ENCODE measurements around the gene JAZF1. TPM values are rescaled to one million over a fixed set of nuclear protein-coding genes. Genes with fewer than 3 reads are reported as not detected.
A peak's percentile ranks its signal among the peaks of the same experiment; 100 is the strongest.
"Not testable (repeated sequence)": the region's sequence is repeated elsewhere in the genome, so short reads cannot be mapped to it uniquely, and the experiment has no call there.

Gene JAZF1
- polyA plus RNA-seq, 4 donors: 0.67 to 4.6 (median 3.5) TPM

DNA sequence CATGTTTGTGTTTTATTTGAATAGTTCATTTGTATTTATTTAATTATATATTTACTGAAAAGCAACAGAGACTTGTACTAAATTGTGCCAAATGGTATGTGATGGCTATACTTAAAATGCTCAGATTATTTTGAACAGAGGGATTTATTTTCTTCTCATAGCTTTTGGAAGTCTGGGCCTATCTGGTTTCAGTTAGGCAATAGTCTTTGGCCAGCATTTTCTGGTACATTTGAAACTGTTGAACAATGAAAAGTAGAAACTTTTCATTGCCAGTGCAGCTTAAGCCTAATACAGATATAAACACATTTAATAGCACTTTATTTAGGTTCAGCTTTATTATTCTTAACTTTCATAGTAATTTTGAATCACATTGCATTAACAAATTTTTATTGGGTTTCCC is 252.6 kb downstream of the JAZF1 start:
- DNase-seq (no peak), FAIRE-seq (no peak)
- Histone ChIP-seq H3K4me3 (ENCODE audit: low read depth in 1 of 3, low read length in 3 of 3) (no peak overlapping the region), H3K36me3 (ENCODE audit: control insufficient read depth in 3 of 3, insufficient read depth in 2 of 3, low read depth in 1 of 3, low read length in 3 of 3) (no peaks in the 10 kb centered on the region), H3K27me3 (ENCODE audit: control insufficient read depth in 3 of 3, insufficient read depth in 3 of 3, low read length in 3 of 3) (no peaks in the 10 kb centered on the region), H3K4me1 (ENCODE audit: control insufficient read depth in 3 of 3, insufficient read depth in 2 of 3, low read depth in 1 of 3, low read length in 2 of 3) (no peaks in the 10 kb centered on the region), H3K9me3 (ENCODE audit: control insufficient read depth in 2 of 2, insufficient read depth in 1 of 2, low read depth in 1 of 2, low read length in 1 of 2) (no peaks in the 10 kb centered on the region), H3K27ac (ENCODE audit: low read depth in 1 of 3, low read length in 2 of 3) (no peak overlapping the region)

DNA sequence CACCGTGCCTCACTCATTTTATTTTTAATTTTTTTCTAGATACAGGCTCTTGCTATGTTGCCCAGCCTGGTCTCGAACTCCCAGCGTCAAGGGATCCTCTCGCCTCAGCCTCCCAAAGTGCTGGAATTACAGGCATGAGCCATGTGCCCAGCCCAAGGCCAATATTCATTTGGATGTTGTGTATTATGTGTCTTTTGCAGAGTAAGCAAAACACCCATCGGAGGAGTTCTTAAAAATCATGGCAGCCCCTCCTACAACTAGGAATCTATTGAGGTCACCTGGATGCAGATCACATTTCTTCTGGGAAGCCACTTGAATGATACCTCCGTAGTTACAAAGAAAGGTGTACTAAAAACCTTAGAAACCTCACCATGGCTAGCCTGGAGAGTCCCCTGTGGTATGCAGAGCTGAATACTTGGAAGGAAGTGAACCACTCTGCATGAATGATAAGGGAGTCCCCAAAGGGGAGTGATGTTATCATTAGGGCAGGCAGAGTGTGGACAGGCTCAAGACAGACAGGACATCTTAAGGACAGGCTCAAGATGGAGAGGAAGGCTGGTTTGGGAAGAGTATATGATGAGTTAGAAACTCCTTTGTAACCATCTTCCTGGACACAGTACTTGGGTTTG is 254.9 kb downstream of the JAZF1 start:
- 84 to 90% (median 90%) methylated on average over 6 of the region's 6 CpGs for WGBS, 3 donors
- Histone ChIP-seq H3K4me1 (ENCODE audit: control insufficient read depth in 3 of 3, insufficient read depth in 2 of 3, low read depth in 1 of 3, low read length in 2 of 3) (no peaks in the 10 kb centered on the region), H3K36me3 (ENCODE audit: control insufficient read depth in 3 of 3, insufficient read depth in 2 of 3, low read depth in 1 of 3, low read length in 3 of 3) (no peaks in the 10 kb centered on the region), H3K4me3 (ENCODE audit: low read depth in 1 of 3, low read length in 3 of 3) (no peak overlapping the region), H3K9me3 (ENCODE audit: control insufficient read depth in 2 of 2, insufficient read depth in 1 of 2, low read depth in 1 of 2, low read length in 1 of 2) (no peaks in the 10 kb centered on the region), H3K27ac (ENCODE audit: low read depth in 1 of 3, low read length in 2 of 3) (no peak overlapping the region), H3K27me3 (ENCODE audit: control insufficient read depth in 3 of 3, insufficient read depth in 3 of 3, low read length in 3 of 3) (no peaks in the 10 kb centered on the region)
- DNase-seq (no peak), FAIRE-seq (no peak)

DNA sequence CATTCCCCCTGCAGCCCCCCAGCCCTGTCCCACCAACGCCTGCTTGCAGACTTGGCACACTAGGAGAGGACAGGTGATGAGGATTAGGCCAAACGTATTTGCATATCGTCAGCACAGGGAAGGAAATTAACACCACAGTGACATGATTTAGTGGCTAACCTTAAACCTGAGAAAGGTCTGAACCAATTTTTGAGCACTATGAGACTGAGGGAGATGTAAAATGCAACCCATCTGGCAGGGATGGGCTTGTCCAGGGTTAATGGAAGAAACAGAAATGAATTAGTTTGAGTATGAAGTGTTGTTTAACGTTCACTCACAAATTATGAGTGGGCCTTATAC is 257.0 kb downstream of the JAZF1 start:
- no peak overlapping the region for H3K4me3 ChIP-seq (ENCODE audit: low read depth in 1 of 3, low read length in 3 of 3)
- no peak overlapping the region for H3K27ac ChIP-seq (ENCODE audit: low read depth in 1 of 3, low read length in 2 of 3)
- DNase-seq (no peak), FAIRE-seq (no peak)
- WGBS, 3 donors: 64 to 74% (median 66%) methylated on average over 4 of the region's 4 CpGs
- no peaks in the 10 kb centered on the region for H3K36me3 ChIP-seq (ENCODE audit: control insufficient read depth in 3 of 3, insufficient read depth in 2 of 3, low read depth in 1 of 3, low read length in 3 of 3)
- no peaks in the 10 kb centered on the region for H3K9me3 ChIP-seq (ENCODE audit: control insufficient read depth in 2 of 2, insufficient read depth in 1 of 2, low read depth in 1 of 2, low read length in 1 of 2)
- no peaks in the 10 kb centered on the region for H3K4me1 ChIP-seq (ENCODE audit: control insufficient read depth in 3 of 3, insufficient read depth in 2 of 3, low read depth in 1 of 3, low read length in 2 of 3)
- H3K27me3 ChIP-seq (ENCODE audit: control insufficient read depth in 3 of 3, insufficient read depth in 3 of 3, low read length in 3 of 3): no peaks in the 10 kb centered on the region

DNA sequence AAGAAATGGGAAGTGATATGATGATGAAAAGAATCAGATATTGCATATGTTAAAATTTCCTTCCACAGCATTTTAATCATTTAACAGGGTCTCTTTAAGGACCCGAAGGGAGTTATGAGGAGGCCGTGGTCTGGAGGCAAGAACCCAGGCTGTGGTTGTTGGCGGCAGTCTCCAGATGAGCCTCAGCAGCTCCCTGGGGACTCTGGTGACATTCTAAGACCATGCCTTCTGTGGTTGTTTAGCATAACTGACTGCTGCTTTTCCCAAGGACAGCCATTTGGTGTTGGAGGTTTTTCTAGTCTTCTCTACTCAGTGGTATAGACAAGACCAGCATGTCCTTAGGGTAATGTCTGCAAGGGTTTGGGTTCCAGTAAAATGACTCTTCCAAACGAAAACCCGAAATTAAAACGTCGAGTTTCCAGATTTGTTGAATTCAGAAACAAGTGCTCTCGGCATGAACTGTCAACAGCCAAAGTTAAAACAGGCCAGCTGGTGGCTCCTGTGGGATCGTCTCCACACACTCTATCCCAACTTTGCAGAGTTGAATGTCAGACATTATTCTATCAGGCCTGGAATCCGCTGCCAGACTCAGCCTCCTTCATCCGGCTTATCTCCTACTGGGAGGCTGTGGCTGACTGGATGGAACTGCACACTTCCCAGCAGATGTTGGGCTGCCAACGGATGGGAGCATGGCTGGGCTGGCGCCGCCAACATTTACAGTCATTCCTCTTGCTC is 257.5 kb downstream of the JAZF1 start:
- H3K4me1 ChIP-seq (ENCODE audit: control insufficient read depth in 3 of 3, insufficient read depth in 2 of 3, low read depth in 1 of 3, low read length in 2 of 3): no peaks in the 10 kb centered on the region

DNA sequence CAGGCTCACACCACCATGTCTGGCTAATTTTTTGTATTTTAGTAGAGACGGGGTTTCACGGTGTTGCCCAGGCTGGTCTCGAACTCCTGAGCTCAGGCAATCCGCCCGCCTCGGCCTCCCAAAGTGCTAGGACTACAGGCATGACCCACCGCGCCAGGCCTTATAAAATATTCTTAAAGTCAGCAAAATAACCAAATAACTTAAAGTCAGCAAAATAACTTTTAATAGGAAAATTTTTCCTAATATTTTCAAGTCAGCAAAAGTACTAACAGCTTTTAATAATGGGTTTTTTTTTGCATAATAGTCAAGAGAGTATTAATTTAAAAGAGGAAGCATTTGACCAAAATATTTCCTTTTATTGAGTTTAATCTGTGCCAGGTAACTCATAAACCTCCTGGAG is 258.2 kb downstream of the JAZF1 start:
- not testable (repeated sequence) for FAIRE-seq; DNase-seq; H3K9me3 ChIP-seq (ENCODE audit: control insufficient read depth in 2 of 2, insufficient read depth in 1 of 2, low read depth in 1 of 2, low read length in 1 of 2); H3K4me3 ChIP-seq (ENCODE audit: low read depth in 1 of 3, low read length in 3 of 3); H3K27ac ChIP-seq (ENCODE audit: low read depth in 1 of 3, low read length in 2 of 3); H3K36me3 ChIP-seq (ENCODE audit: control insufficient read depth in 3 of 3, insufficient read depth in 2 of 3, low read depth in 1 of 3, low read length in 3 of 3); H3K27me3 ChIP-seq (ENCODE audit: control insufficient read depth in 3 of 3, insufficient read depth in 3 of 3, low read length in 3 of 3); H3K4me1 ChIP-seq (ENCODE audit: control insufficient read depth in 3 of 3, insufficient read depth in 2 of 3, low read depth in 1 of 3, low read length in 2 of 3)
- WGBS, 3 donors: 89 to 95% (median 91%) methylated on average over 8 of the region's 8 CpGs

More for the DNA sequence above, 257.5 kb downstream of the JAZF1 start:
- H3K27me3 ChIP-seq (ENCODE audit: control insufficient read depth in 3 of 3, insufficient read depth in 3 of 3, low read length in 3 of 3): no peaks in the 10 kb centered on the region
- H3K4me3 ChIP-seq (ENCODE audit: low read depth in 1 of 3, low read length in 3 of 3): no peak overlapping the region
- DNase-seq (no peak), FAIRE-seq (no peak)
- WGBS, 3 donors: 66 to 86% (median 85%) methylated on average over 14 of the region's 14 CpGs
- H3K27ac ChIP-seq (ENCODE audit: low read depth in 1 of 3, low read length in 2 of 3): no peak overlapping the region
- no peaks in the 10 kb centered on the region for H3K36me3 ChIP-seq (ENCODE audit: control insufficient read depth in 3 of 3, insufficient read depth in 2 of 3, low read depth in 1 of 3, low read length in 3 of 3)
- no peaks in the 10 kb centered on the region for H3K9me3 ChIP-seq (ENCODE audit: control insufficient read depth in 2 of 2, insufficient read depth in 1 of 2, low read depth in 1 of 2, low read length in 1 of 2)

DNA sequence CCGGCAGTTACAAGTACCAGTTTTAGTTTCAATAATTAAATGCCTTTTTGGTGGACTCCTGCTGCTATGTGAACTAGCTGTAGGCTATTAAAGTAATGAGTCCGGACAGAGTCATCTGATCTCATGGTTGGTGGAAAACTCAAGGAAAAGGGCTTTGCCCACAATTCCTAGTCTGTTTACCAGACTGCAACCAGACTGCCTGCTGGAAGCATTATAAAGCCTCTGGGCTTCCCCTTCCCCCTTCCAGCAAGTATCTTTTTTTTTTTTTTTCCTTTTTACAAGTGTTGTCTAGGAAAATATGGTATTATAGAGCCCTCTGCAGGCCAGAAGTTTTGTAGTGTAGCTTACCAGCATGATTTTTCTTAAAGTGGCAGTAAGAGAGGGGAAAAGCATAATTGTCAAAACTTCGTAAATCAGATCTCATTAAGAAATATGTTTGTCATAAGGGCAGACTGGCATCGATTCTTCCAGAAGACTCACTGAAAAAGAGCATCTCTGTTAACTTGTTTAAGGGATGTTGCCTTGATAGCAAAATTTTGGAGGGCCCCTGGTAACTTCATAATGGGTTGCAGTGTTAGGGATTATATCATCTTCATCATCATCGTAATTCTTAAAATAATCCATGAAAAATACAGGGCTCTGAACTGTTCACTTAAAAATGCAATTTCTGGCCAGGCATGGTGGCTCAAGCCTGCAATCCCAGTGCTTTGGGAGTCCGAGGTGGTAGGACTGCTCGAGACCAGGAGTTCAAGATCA is 259.3 kb downstream of the JAZF1 start:
- Histone ChIP-seq H3K36me3 (ENCODE audit: control insufficient read depth in 3 of 3, insufficient read depth in 2 of 3, low read depth in 1 of 3, low read length in 3 of 3) (no peaks in the 10 kb centered on the region), H3K9me3 (ENCODE audit: control insufficient read depth in 2 of 2, insufficient read depth in 1 of 2, low read depth in 1 of 2, low read length in 1 of 2) (no peaks in the 10 kb centered on the region), H3K4me3 (ENCODE audit: low read depth in 1 of 3, low read length in 3 of 3) (no peak overlapping the region), H3K4me1 (ENCODE audit: control insufficient read depth in 3 of 3, insufficient read depth in 2 of 3, low read depth in 1 of 3, low read length in 2 of 3) (no peaks in the 10 kb centered on the region), H3K27ac (ENCODE audit: low read depth in 1 of 3, low read length in 2 of 3) (no peak overlapping the region), H3K27me3 (ENCODE audit: control insufficient read depth in 3 of 3, insufficient read depth in 3 of 3, low read length in 3 of 3) (no peaks in the 10 kb centered on the region)
- DNase-seq: peak; percentile 71 to 83
- WGBS, 3 donors: 44 to 52% (median 44%) methylated on average over 7 of the region's 7 CpGs
- no peak for FAIRE-seq

DNA sequence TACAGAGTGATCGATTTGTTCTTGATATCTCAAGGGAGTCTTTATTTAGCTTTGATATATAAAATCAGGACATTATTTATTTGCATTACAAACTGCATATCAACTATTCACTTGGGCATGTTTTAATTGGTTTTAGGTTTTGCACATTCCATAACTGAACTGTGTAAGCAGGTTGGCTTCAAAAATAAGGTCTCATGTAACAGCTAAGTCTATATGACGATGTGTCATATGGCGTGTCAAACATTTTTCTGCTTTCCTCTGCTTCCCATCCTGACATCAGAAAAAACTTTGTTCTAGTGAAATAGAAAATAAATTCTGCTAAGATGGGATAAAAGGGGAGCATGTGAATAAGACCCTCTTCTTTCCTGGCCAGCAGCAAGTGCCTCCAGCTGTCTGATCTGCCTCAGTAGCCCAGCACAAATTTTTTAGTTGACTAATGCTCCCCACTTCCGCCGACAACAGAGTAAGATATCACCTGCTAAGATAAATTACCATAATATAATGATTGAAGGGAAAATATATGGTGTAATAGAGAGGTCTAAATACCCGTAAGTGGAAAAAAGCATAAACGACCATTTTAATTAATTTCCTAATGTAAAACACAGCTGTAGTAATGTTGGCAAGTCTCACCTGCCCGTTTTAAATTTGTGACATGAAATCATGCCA is 260.2 kb downstream of the JAZF1 start:
- Histone ChIP-seq H3K27ac (ENCODE audit: low read depth in 1 of 3, low read length in 2 of 3) (no peak overlapping the region), H3K36me3 (ENCODE audit: control insufficient read depth in 3 of 3, insufficient read depth in 2 of 3, low read depth in 1 of 3, low read length in 3 of 3) (no peaks in the 10 kb centered on the region), H3K27me3 (ENCODE audit: control insufficient read depth in 3 of 3, insufficient read depth in 3 of 3, low read length in 3 of 3) (no peaks in the 10 kb centered on the region), H3K9me3 (ENCODE audit: control insufficient read depth in 2 of 2, insufficient read depth in 1 of 2, low read depth in 1 of 2, low read length in 1 of 2) (no peaks in the 10 kb centered on the region), H3K4me3 (ENCODE audit: low read depth in 1 of 3, low read length in 3 of 3) (no peak overlapping the region), H3K4me1 (ENCODE audit: control insufficient read depth in 3 of 3, insufficient read depth in 2 of 3, low read depth in 1 of 3, low read length in 2 of 3) (no peaks in the 10 kb centered on the region)
- no peak for FAIRE-seq
- DNase-seq: no peak
- WGBS, 3 donors: 60 to 75% (median 69%) methylated on average over 8 of the region's 8 CpGs

DNA sequence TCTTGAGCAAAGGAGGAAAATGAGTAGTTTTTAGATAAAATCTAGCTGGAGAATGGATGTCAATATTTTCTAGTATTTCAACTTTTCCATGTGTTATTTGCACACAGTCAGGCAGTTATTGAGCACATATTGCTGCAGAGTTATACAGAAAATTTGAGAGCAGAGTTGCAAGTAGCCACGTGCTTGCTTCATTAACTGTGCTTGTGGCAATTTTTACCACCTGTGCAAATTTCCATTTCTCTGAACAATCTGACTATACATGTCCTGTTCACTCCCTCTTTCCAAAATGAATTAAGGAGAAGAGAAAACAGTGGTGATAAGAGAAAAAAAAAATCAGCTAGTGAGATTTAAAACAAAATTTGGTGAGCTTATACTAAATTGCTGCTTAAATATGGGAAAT is 262.1 kb downstream of the JAZF1 start:
- Histone ChIP-seq H3K27ac (ENCODE audit: low read depth in 1 of 3, low read length in 2 of 3) (no peak overlapping the region), H3K27me3 (ENCODE audit: control insufficient read depth in 3 of 3, insufficient read depth in 3 of 3, low read length in 3 of 3) (no peaks in the 10 kb centered on the region), H3K4me1 (ENCODE audit: control insufficient read depth in 3 of 3, insufficient read depth in 2 of 3, low read depth in 1 of 3, low read length in 2 of 3) (no peaks in the 10 kb centered on the region), H3K9me3 (ENCODE audit: control insufficient read depth in 2 of 2, insufficient read depth in 1 of 2, low read depth in 1 of 2, low read length in 1 of 2) (no peaks in the 10 kb centered on the region), H3K4me3 (ENCODE audit: low read depth in 1 of 3, low read length in 3 of 3) (no peak overlapping the region), H3K36me3 (ENCODE audit: control insufficient read depth in 3 of 3, insufficient read depth in 2 of 3, low read depth in 1 of 3, low read length in 3 of 3) (no peaks in the 10 kb centered on the region)
- WGBS, 3 donors: 88 to 95% (median 91%) methylated on average over 1 of the region's 1 CpG
- no peak for FAIRE-seq
- no peak for DNase-seq
